ENCODE results near the gene HAGHL.

DNA sequence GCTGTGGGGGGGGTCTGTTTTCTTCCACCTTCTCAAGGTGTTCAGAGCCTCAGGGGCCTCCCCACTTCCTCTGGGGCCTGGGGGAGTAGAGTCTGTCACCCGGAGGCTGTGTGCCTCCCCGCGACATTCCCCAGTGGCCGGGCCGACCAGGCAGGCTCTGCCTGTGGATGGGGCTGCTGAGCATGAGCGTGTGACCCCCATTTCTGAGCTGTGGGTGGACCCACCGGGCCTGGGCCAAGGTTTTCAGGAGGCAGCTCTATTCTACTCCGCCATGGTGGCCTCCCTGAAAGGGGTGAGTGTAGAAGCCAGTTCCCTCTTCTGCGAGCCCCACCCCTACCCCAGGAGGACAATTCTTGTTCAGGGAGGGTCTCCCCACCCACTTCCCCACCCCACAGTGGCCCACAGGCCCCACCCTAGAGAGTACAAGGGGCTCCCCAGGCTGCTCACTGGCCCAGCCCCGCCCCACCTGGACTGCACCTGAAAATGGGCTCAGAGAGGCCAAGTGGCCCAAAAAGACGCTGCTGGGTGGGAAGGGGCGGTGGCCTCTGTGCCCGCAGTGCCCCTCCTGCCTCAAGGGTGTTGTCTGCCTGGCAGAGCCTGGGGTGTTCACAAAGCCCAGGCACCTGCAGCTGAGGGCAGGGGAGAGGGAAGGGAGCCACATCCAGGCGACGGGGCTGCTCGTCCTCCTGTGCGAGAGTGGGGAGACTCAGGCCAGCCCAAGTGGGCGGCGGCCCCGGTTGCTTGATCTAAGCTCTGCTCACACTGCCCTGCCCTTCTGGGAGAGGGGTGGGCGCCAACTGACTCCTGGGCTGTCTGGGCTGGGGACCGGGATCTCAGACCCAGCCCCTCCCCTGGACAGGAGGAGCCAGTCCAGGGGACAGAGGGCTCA, 35.0 kb downstream of the HAGHL start:
- no peak for TF ChIP-seq POLR2A (IDR thresholded peaks at IDR 0.05)
- TF ChIP-seq POLR2AphosphoS5 (IDR thresholded peaks at IDR 0.05), result no peak
